Measurements from ENCODE around the gene DEPDC1B.

DEPDC1B gene

GRCh38 chr5:60705144-60705543 is 5.2 kb upstream of the DEPDC1B start:
- Histone ChIP-seq H2AK5ac (ENCODE audit: low read depth, low read length) (no peak overlapping the region), H3K79me1 (ENCODE audit: low read depth, low read length) (no peaks in the 10 kb centered on the region), H2BK120ac (ENCODE audit: low read depth, low read length) (no peak overlapping the region), H3K14ac (ENCODE audit: low read length) (no peak overlapping the region), H3K4me1 (ENCODE audit: control insufficient read depth in 2 of 2, insufficient read depth in 1 of 2, low read depth in 1 of 2, low read length in 2 of 2) (peaks cover 0 to 3% of the 10 kb centered on the region in 2 donors), H2AFZ (ENCODE audit: low read length) (no peak overlapping the region), H3K4ac (ENCODE audit: low read length) (no peak overlapping the region), H2BK15ac (ENCODE audit: low read length) (no peak overlapping the region), H2BK12ac (ENCODE audit: low read length) (no peak overlapping the region), H3K18ac (ENCODE audit: low read length) (no peak overlapping the region), H3K27me3 (ENCODE audit: control insufficient read depth in 3 of 3, insufficient read depth in 3 of 3, low read depth in 1 of 3, low read length in 3 of 3) (peaks cover 0 to 11% (median 0%) of the 10 kb centered on the region in 3 experiments), H3K4me2 (ENCODE audit: insufficient read depth, low read length, poor library complexity, severe bottlenecking) (no peak overlapping the region), H2BK5ac (ENCODE audit: low read length) (no peak overlapping the region), H3K27ac (replicated peaks; ENCODE audit: low read length) (no peak overlapping the region), H3K9ac (ENCODE audit: low read depth, low read length, poor library complexity) (no peak overlapping the region), H3K23ac (ENCODE audit: low read depth, low read length, poor library complexity) (no peak overlapping the region), H3K4me3 (ENCODE audit: low read length in 2 of 2) (no peak overlapping the region), H3K36me3 (replicated peaks in 1 of 2; ENCODE audit: control insufficient read depth in 2 of 2, insufficient read depth in 2 of 2, low read length in 2 of 2) (no peaks in the 10 kb centered on the region), H3K9me3 (replicated peaks in 1 of 2; ENCODE audit: control insufficient read depth in 2 of 2, insufficient read depth in 1 of 2, low read depth in 1 of 2, low read length in 2 of 2) (no peaks in the 10 kb centered on the region), H4K8ac (ENCODE audit: low read depth, low read length) (no peak overlapping the region), H4K91ac (ENCODE audit: low read depth, low read length, poor library complexity) (no peak overlapping the region)
- no peak for DNase-seq (ENCODE audit: low spot score)

GRCh38 chr5:60703944-60704343 is 4.0 kb upstream of the DEPDC1B start:
- Histone ChIP-seq H3K4me2 (ENCODE audit: insufficient read depth, low read length, poor library complexity, severe bottlenecking) (no peak overlapping the region), H3K9ac (ENCODE audit: low read depth, low read length, poor library complexity) (no peak overlapping the region)

GRCh38 chr5:60701321-60701968 is 1.5 kb upstream of the DEPDC1B start:
- no peak overlapping the region for H3K14ac ChIP-seq (ENCODE audit: low read length)
- no peak overlapping the region for H2AFZ ChIP-seq (ENCODE audit: low read length)
- DNase-seq (ENCODE audit: low spot score): no peak
- no peak overlapping the region for H3K23ac ChIP-seq (ENCODE audit: low read depth, low read length, poor library complexity)
- H3K27me3 ChIP-seq (ENCODE audit: control insufficient read depth in 3 of 3, insufficient read depth in 3 of 3, low read depth in 1 of 3, low read length in 3 of 3): peaks cover 0 to 11% (median 0%) of the 10 kb centered on the region in 3 experiments
- H3K79me1 ChIP-seq (ENCODE audit: low read depth, low read length): no peaks in the 10 kb centered on the region
- no peak overlapping the region for H3K27ac ChIP-seq (replicated peaks; ENCODE audit: low read length)
- H2AK5ac ChIP-seq (ENCODE audit: low read depth, low read length): no peak overlapping the region
- no peak overlapping the region for H4K91ac ChIP-seq (ENCODE audit: low read depth, low read length, poor library complexity)
- H3K9me3 ChIP-seq (replicated peaks in 1 of 2; ENCODE audit: control insufficient read depth in 2 of 2, insufficient read depth in 1 of 2, low read depth in 1 of 2, low read length in 2 of 2): no peaks in the 10 kb centered on the region
- no peak overlapping the region for H3K4me3 ChIP-seq (ENCODE audit: low read length in 2 of 2)
- H3K4ac ChIP-seq (ENCODE audit: low read length): no peak overlapping the region
- no peak overlapping the region for H3K18ac ChIP-seq (ENCODE audit: low read length)
- no peak overlapping the region for H2BK12ac ChIP-seq (ENCODE audit: low read length)
- H2BK120ac ChIP-seq (ENCODE audit: low read depth, low read length): no peak overlapping the region
- H3K9ac ChIP-seq (ENCODE audit: low read depth, low read length, poor library complexity): no peak overlapping the region
- peaks cover 2 to 6% of the 10 kb centered on the region in 2 donors for H3K4me1 ChIP-seq (ENCODE audit: control insufficient read depth in 2 of 2, insufficient read depth in 1 of 2, low read depth in 1 of 2, low read length in 2 of 2)
- WGBS, 2 donors (ENCODE audit: extremely low coverage in 2 of 2, insufficient read length in 2 of 2, insufficient replicate concordance in 1 of 2): no CpG with 5 or more reads among the region's 8 CpGs
- H3K36me3 ChIP-seq (replicated peaks in 1 of 2; ENCODE audit: control insufficient read depth in 2 of 2, insufficient read depth in 2 of 2, low read length in 2 of 2): no peaks in the 10 kb centered on the region
- H3K4me2 ChIP-seq (ENCODE audit: insufficient read depth, low read length, poor library complexity, severe bottlenecking): no peak overlapping the region
- H2BK15ac ChIP-seq (ENCODE audit: low read length): no peak overlapping the region
- no peak overlapping the region for H4K8ac ChIP-seq (ENCODE audit: low read depth, low read length)
- H2BK5ac ChIP-seq (ENCODE audit: low read length): no peak overlapping the region

More at GRCh38 chr5:60703944-60704343, 4.0 kb upstream of the DEPDC1B start:
- Histone ChIP-seq H3K18ac (ENCODE audit: low read length) (no peak overlapping the region), H3K9me3 (replicated peaks in 1 of 2; ENCODE audit: control insufficient read depth in 2 of 2, insufficient read depth in 1 of 2, low read depth in 1 of 2, low read length in 2 of 2) (no peaks in the 10 kb centered on the region), H3K4me1 (ENCODE audit: control insufficient read depth in 2 of 2, insufficient read depth in 1 of 2, low read depth in 1 of 2, low read length in 2 of 2) (peaks cover 0 to 3% of the 10 kb centered on the region in 2 donors), H2AFZ (ENCODE audit: low read length) (no peak overlapping the region), H2BK15ac (ENCODE audit: low read length) (no peak overlapping the region), H3K23ac (ENCODE audit: low read depth, low read length, poor library complexity) (no peak overlapping the region), H3K79me1 (ENCODE audit: low read depth, low read length) (no peaks in the 10 kb centered on the region), H3K27ac (replicated peaks; ENCODE audit: low read length) (no peak overlapping the region), H3K27me3 (ENCODE audit: control insufficient read depth in 3 of 3, insufficient read depth in 3 of 3, low read depth in 1 of 3, low read length in 3 of 3) (peaks cover 0 to 11% (median 0%) of the 10 kb centered on the region in 3 experiments), H2BK12ac (ENCODE audit: low read length) (no peak overlapping the region), H3K4me3 (ENCODE audit: low read length in 2 of 2) (no peak overlapping the region), H3K4ac (ENCODE audit: low read length) (no peak overlapping the region), H2BK5ac (ENCODE audit: low read length) (no peak overlapping the region), H2AK5ac (ENCODE audit: low read depth, low read length) (no peak overlapping the region), H4K91ac (ENCODE audit: low read depth, low read length, poor library complexity) (no peak overlapping the region), H4K8ac (ENCODE audit: low read depth, low read length) (no peak overlapping the region), H2BK120ac (ENCODE audit: low read depth, low read length) (no peak overlapping the region), H3K14ac (ENCODE audit: low read length) (no peak overlapping the region), H3K36me3 (replicated peaks in 1 of 2; ENCODE audit: control insufficient read depth in 2 of 2, insufficient read depth in 2 of 2, low read length in 2 of 2) (no peaks in the 10 kb centered on the region)
- DNase-seq (ENCODE audit: low spot score): no peak
- no CpG with 5 or more reads among the region's 2 CpGs for WGBS, 2 donors (ENCODE audit: extremely low coverage in 2 of 2, insufficient read length in 2 of 2, insufficient replicate concordance in 1 of 2)

- H3K79me1 ChIP-seq (ENCODE audit: low read depth, low read length): no peaks in the 10 kb centered on the region
- peaks cover 2 to 6% of the 10 kb centered on the region in 2 donors for H3K4me1 ChIP-seq (ENCODE audit: control insufficient read depth in 2 of 2, insufficient read depth in 1 of 2, low read depth in 1 of 2, low read length in 2 of 2)
- no peak overlapping the region for H3K4ac ChIP-seq (ENCODE audit: low read length)
- H2BK15ac ChIP-seq (ENCODE audit: low read length): no peak overlapping the region
- no peak overlapping the region for H3K27ac ChIP-seq (replicated peaks; ENCODE audit: low read length)
- H3K18ac ChIP-seq (ENCODE audit: low read length): peak overlapping the region; percentile 99
- peaks cover 0 to 7% of the 10 kb centered on the region in 2 donors for H3K36me3 ChIP-seq (replicated peaks in 1 of 2; ENCODE audit: control insufficient read depth in 2 of 2, insufficient read depth in 2 of 2, low read length in 2 of 2)
- peak overlapping the region; percentile 89 for H3K4me2 ChIP-seq (ENCODE audit: insufficient read depth, low read length, poor library complexity, severe bottlenecking)
- H2AK5ac ChIP-seq (ENCODE audit: low read depth, low read length): no peak overlapping the region
- peak overlapping the region; percentile 92 for H3K23ac ChIP-seq (ENCODE audit: low read depth, low read length, poor library complexity)
- H3K9ac ChIP-seq (ENCODE audit: low read depth, low read length, poor library complexity): peak overlapping the region; percentile 85
- WGBS, 2 donors (ENCODE audit: extremely low coverage in 2 of 2, insufficient read length in 2 of 2, insufficient replicate concordance in 1 of 2): no CpG with 5 or more reads among the region's 16 CpGs
- H2AFZ ChIP-seq (ENCODE audit: low read length): peak overlapping the region; percentile 97
- H4K8ac ChIP-seq (ENCODE audit: low read depth, low read length): peak overlapping the region; percentile 8
- H2BK120ac ChIP-seq (ENCODE audit: low read depth, low read length): no peak overlapping the region
- H3K4me3 ChIP-seq (ENCODE audit: low read length in 2 of 2): peak overlapping the region; percentile 89 to 90
- no peak overlapping the region for H4K91ac ChIP-seq (ENCODE audit: low read depth, low read length, poor library complexity)
- DNase-seq (ENCODE audit: low spot score): no peak
- no peak overlapping the region for H2BK12ac ChIP-seq (ENCODE audit: low read length)
- peak overlapping the region; percentile 82 for H2BK5ac ChIP-seq (ENCODE audit: low read length)
- no peak overlapping the region for H3K14ac ChIP-seq (ENCODE audit: low read length)
- peaks cover 0 to 11% (median 0%) of the 10 kb centered on the region in 3 experiments for H3K27me3 ChIP-seq (ENCODE audit: control insufficient read depth in 3 of 3, insufficient read depth in 3 of 3, low read depth in 1 of 3, low read length in 3 of 3)
- H3K9me3 ChIP-seq (replicated peaks in 1 of 2; ENCODE audit: control insufficient read depth in 2 of 2, insufficient read depth in 1 of 2, low read depth in 1 of 2, low read length in 2 of 2): peaks cover 0 to 3% of the 10 kb centered on the region in 2 donors
Measured at GRCh38 chr5:60700416-60700757, 421 bp upstream of the DEPDC1B start.

Data from neuronal stem cell (in vitro differentiated cells).